Sigmoid colon (tissue), 7 donors: ENCODE results near the gene EXOC6B. TPM values are rescaled to one million over a fixed set of nuclear protein-coding genes. Genes with fewer than 3 reads are reported as not detected.
"Not testable (repeated sequence)": the region's sequence is repeated elsewhere in the genome, so short reads cannot be mapped to it uniquely, and the experiment has no call there.

Source experiments
- DNase-seq: peaks from one replicate; pipeline ENCODE4 v3.0.0-alpha.2; 2019
- H3K27ac ChIP-seq, 4 donors: fragments of 200-600 bp; sonication (generic); one replicate each; pipeline ENCODE4 v1.5.1; 2016 to 2019; ENCODE audit warnings: mild to moderate bottlenecking in 1 of 4
- H3K27me3 ChIP-seq, 3 donors: fragments of 200-600 bp; sonication (generic); one replicate each; pipeline ENCODE4 v1.5.1; 2019; ENCODE audit warnings: mild to moderate bottlenecking in 1 of 3
- H3K36me3 ChIP-seq, 4 donors: fragments of 200-600 bp; sonication (generic); one replicate each; pipeline ENCODE4 v1.5.1; 2016 to 2019
- H3K4me1 ChIP-seq, 4 donors: fragments of 200-600 bp; sonication (generic); one replicate each; pipeline ENCODE4 v1.5.1; 2017 to 2019
- H3K4me3 ChIP-seq, 4 donors: fragments of 200-600 bp; sonication (generic); one replicate each; pipeline ENCODE4 v1.5.1; 2017 to 2019; ENCODE audit warnings: mild to moderate bottlenecking in 2 of 4, moderate library complexity in 1 of 4
- H3K9me3 ChIP-seq, 4 donors: fragments of 200-600 bp in 3 of 4; sonication (generic) in 3 of 4; one replicate each; pipeline versions ENCODE4 v1.5.1 to v1.6.1; 2013 to 2019
- CTCF ChIP-seq, 4 experiments: fragments of 450-650 bp in 3 of 4; fragments of 200-600 bp in 1 of 4; IDR thresholded peaks; one replicate each; pipeline ENCODE4 v1.5.1; 2016 to 2019; ENCODE audit warnings: antibody characterized with exemption in 4 of 4, mild to moderate bottlenecking in 3 of 4, moderate library complexity in 2 of 4
- EP300 ChIP-seq, 4 donors: sonication (generic); formaldehyde crosslinking; IDR thresholded peaks; one replicate each; pipeline ENCODE4 v1.6.1; 2017; ENCODE audit warnings: antibody characterized with exemption in 4 of 4
- POLR2A ChIP-seq, 2 donors: fragments of 450-650 bp; IDR thresholded peaks; one replicate each; pipeline ENCODE4 v1.6.1; 2016; ENCODE audit warnings: antibody characterized with exemption in 2 of 2, mild to moderate bottlenecking in 2 of 2, moderate library complexity in 2 of 2
- POLR2AphosphoS5 ChIP-seq, 4 donors: sonication (generic); formaldehyde crosslinking; IDR thresholded peaks; one replicate each; pipeline ENCODE4 v1.6.1; 2017; ENCODE audit warnings: antibody characterized with exemption in 4 of 4
- WGBS, 2 donors: extraction: QIAGEN DNeasy Blood & Tissue Kit; methylation state at CpG; one replicate each; pipeline ENCODE4 v1.1.7; 2013; 5-methylcytosine and 5-hydroxymethylcytosine counted together
- intact Hi-C: fragments of 100-400 bp; cut with DNase I; formaldehyde crosslinking; loops from one replicate; pipeline ENCODE4 v1.15.1; 2023
- polyA plus RNA-seq, 3 donors: library from polyadenylated mRNA; stranded (reverse); fragments of 200-250 nt; gene quantifications; one replicate each; pipeline ENCODE4 v1.2.3, GENCODE V29; 2013
- total RNA-seq, 4 donors: library from RNA; depleted of rRNA; stranded (reverse); fragments of >200 nt; gene quantifications; one replicate each; pipeline ENCODE4 v1.1.0, GENCODE V29; 2016
- donor health status: healthy with polysubstance abuse.
- donor health status: Bipolar disorder and iron deficiency.
- donor health status: healthy.

The EXOC6B gene
- total and polyA plus RNA-seq, 7 donors, result 5.0 to 46.1 (median 25.3) TPM

GRCh38 chr2:72649810-72650209, 176.0 kb downstream of the EXOC6B start:
- intact Hi-C loops, result no loop called here
- no peaks in the 10 kb centered on the region for H3K4me1 ChIP-seq
- H3K27ac ChIP-seq, result no peak overlapping the region
- no peaks in the 10 kb centered on the region for H3K27me3 ChIP-seq
- no peak overlapping the region for H3K4me3 ChIP-seq
- DNase-seq, result no peak
- H3K9me3 ChIP-seq, result no peaks in the 10 kb centered on the region
- H3K36me3 ChIP-seq, result no peaks in the 10 kb centered on the region
- 98% methylated on average over 6 of the region's 6 CpGs for WGBS, 2 donors
- TF ChIP-seq POLR2AphosphoS5 (IDR thresholded peaks at IDR 0.05), result no peak
- TF ChIP-seq CTCF (IDR thresholded peaks at IDR 0.05), result no peak
- TF ChIP-seq POLR2A (IDR thresholded peaks at IDR 0.05), result no peak
- TF ChIP-seq EP300 (IDR thresholded peaks at IDR 0.05), result no peak

- H3K9me3 ChIP-seq, H3K4me3 ChIP-seq, H3K27me3 ChIP-seq, H3K27ac ChIP-seq, DNase-seq, intact Hi-C loops, H3K4me1 ChIP-seq, H3K36me3 ChIP-seq: not testable (repeated sequence)
- 93 to 95% methylated on average over 8 of the region's 8 CpGs for WGBS, 2 donors
Measured at GRCh38 chr2:72641221-72641620, 184.6 kb downstream of the EXOC6B start.

GRCh38 chr2:72638600-72639211, 187.1 kb downstream of the EXOC6B start:
- intact Hi-C loops, result no loop called here
- WGBS, 2 donors, result 89 to 91% methylated on average over 6 of the region's 6 CpGs
- Histone ChIP-seq H3K9me3 (no peaks in the 10 kb centered on the region), H3K27ac (no peak overlapping the region), H3K36me3 (no peaks in the 10 kb centered on the region), H3K4me1 (no peaks in the 10 kb centered on the region), H3K4me3 (no peak overlapping the region), H3K27me3 (no peaks in the 10 kb centered on the region)
- no peak for TF ChIP-seq CTCF (IDR thresholded peaks at IDR 0.05)
- DNase-seq, result no peak

- no peak for DNase-seq
- TF ChIP-seq EP300 (IDR thresholded peaks at IDR 0.05) (no peak), POLR2AphosphoS5 (IDR thresholded peaks at IDR 0.05) (no peak), CTCF (IDR thresholded peaks at IDR 0.05) (no peak), POLR2A (IDR thresholded peaks at IDR 0.05) (no peak)
- no peaks in the 10 kb centered on the region for H3K9me3 ChIP-seq
- H3K27ac ChIP-seq, result no peak overlapping the region
- 80 to 88% methylated on average over 3 of the region's 3 CpGs for WGBS, 2 donors
- no peaks in the 10 kb centered on the region for H3K27me3 ChIP-seq
- H3K36me3 ChIP-seq, result no peaks in the 10 kb centered on the region
- intact Hi-C loops, result no loop called here
- no peaks in the 10 kb centered on the region for H3K4me1 ChIP-seq
- no peak overlapping the region for H3K4me3 ChIP-seq
Measured at GRCh38 chr2:72636210-72636609, 189.6 kb downstream of the EXOC6B start.

- no peak for TF ChIP-seq POLR2AphosphoS5 (IDR thresholded peaks at IDR 0.05)
- no peak for TF ChIP-seq EP300 (IDR thresholded peaks at IDR 0.05)
- no peak for TF ChIP-seq CTCF (IDR thresholded peaks at IDR 0.05)
- TF ChIP-seq POLR2A (IDR thresholded peaks at IDR 0.05), result no peak
- H3K4me3 ChIP-seq, result no peak overlapping the region
- 73 to 78% methylated on average over 2 of the region's 2 CpGs for WGBS, 2 donors
- no peaks in the 10 kb centered on the region for H3K36me3 ChIP-seq
- H3K27ac ChIP-seq, result no peak overlapping the region
- H3K4me1 ChIP-seq, result no peaks in the 10 kb centered on the region
- intact Hi-C loops, result no loop called here
- H3K9me3 ChIP-seq, result no peaks in the 10 kb centered on the region
- H3K27me3 ChIP-seq, result no peaks in the 10 kb centered on the region
- no peak for DNase-seq
Measured at GRCh38 chr2:72630767-72631166, 195.1 kb downstream of the EXOC6B start.
